Upper lobe of right lung (tissue), 1 donor: ENCODE measurements around the gene CDH3. TPM values are rescaled to one million over a fixed set of nuclear protein-coding genes. Genes with fewer than 3 reads are reported as not detected.

Experiments
- ATAC-seq: fragments of 200-7000 bp; cut with Tn5 transposase; one replicate; pipeline ENCODE4 v1.9.1; 2020; ENCODE audit warnings: mild to moderate bottlenecking, moderate library complexity
- DNase-seq: peaks from one replicate; pipeline ENCODE4 v3.0.0-alpha.2; 2020
- H3K27ac ChIP-seq: fragments of 200-600 bp; one replicate; pipeline ENCODE4 v1.8.0; 2022
- H3K27me3 ChIP-seq: fragments of 200-600 bp; one replicate; pipeline ENCODE4 v1.8.0; 2022; ENCODE audit warnings: mild to moderate bottlenecking
- H3K36me3 ChIP-seq: fragments of 200-600 bp; one replicate; pipeline ENCODE4 v1.8.0; 2022
- H3K4me1 ChIP-seq: fragments of 200-600 bp; one replicate; pipeline ENCODE4 v1.8.0; 2022
- H3K4me3 ChIP-seq: fragments of 200-600 bp; one replicate; pipeline ENCODE4 v1.8.0; 2022; ENCODE audit warnings: mild to moderate bottlenecking
- H3K9me3 ChIP-seq: fragments of 200-600 bp; one replicate; pipeline ENCODE4 v1.8.0; 2022
- CTCF ChIP-seq: fragments of 200-600 bp; IDR thresholded peaks from one replicate; pipeline ENCODE4 v1.8.0; 2022; ENCODE audit warnings: antibody characterized with exemption
- intact Hi-C: fragments of 100-400 bp; cut with DNase I; formaldehyde crosslinking; loops from one replicate; pipeline ENCODE4 v1.11.0; 2022
- total RNA-seq: library from RNA; stranded (reverse); fragmentation: NEBNext Ultra II Directional; extraction: Animal tissue kit (Norgen Biotek cat#: 25700); gene quantifications from one replicate; pipeline ENCODE4 v1.2.1, GENCODE V29; 2021
- donor health status: DM: no; HTN: yes; CAD: no; lungs with severe emphysema.

Gene CDH3
- total RNA-seq, 1 donor from 2014 or later = 9.6 TPM

GRCh38 chr16:68746951-68747350 is 101.8 kb downstream of the CDH3 start:
- no peak overlapping the region for H3K4me3 ChIP-seq
- H3K9me3 ChIP-seq = no peaks in the 10 kb centered on the region
- H3K27ac ChIP-seq = no peak overlapping the region
- H3K36me3 ChIP-seq = no peaks in the 10 kb centered on the region
- DNase-seq = no peak
- no peak for TF ChIP-seq CTCF
- H3K27me3 ChIP-seq = no peaks in the 10 kb centered on the region
- intact Hi-C loops = no loop called here
- no peak for ATAC-seq
- peaks cover 7% of the 10 kb centered on the region for H3K4me1 ChIP-seq

- intact Hi-C loops = no loop called here
- no peak for TF ChIP-seq CTCF
- H3K4me3 ChIP-seq = no peak overlapping the region
- no peak for DNase-seq
- H3K27me3 ChIP-seq = no peaks in the 10 kb centered on the region
- no peaks in the 10 kb centered on the region for H3K36me3 ChIP-seq
- H3K27ac ChIP-seq = no peak overlapping the region
- no peaks in the 10 kb centered on the region for H3K9me3 ChIP-seq
- ATAC-seq = no peak
- H3K4me1 ChIP-seq = no peaks in the 10 kb centered on the region
Measured at GRCh38 chr16:68749432-68749831, 104.3 kb downstream of the CDH3 start.

Other genes with a start within 250 kb of the CDH3 start
- gene SMPD3, start 196.8 kb upstream of the CDH3 start, total RNA-seq = 5.6 TPM
- gene ZFP90, start 106.0 kb upstream of the CDH3 start, total RNA-seq = 17.7 TPM
- 128 TPM for gene CDH1, start 92.0 kb downstream of the CDH3 start, total RNA-seq
- gene TANGO6, start 198.2 kb downstream of the CDH3 start, total RNA-seq = 19.1 TPM